Liver (tissue), 9 donors: Measurements from ENCODE around the gene CCND1. TPM values are rescaled to one million over a fixed set of nuclear protein-coding genes. Genes with fewer than 3 reads are reported as not detected.

Experiments
- DNase-seq: peaks from one replicate; pipeline ENCODE4 v3.0.0-alpha.2; 2017; ENCODE audit warnings: low spot score
- H3K27ac ChIP-seq, 2 donors: one replicate each; pipeline ENCODE4 v1.7.0; 2013; ENCODE audit warnings: inconsistent platforms in 2 of 2, low read length in 2 of 2, control low read depth in 1 of 2, low read depth in 1 of 2, mild to moderate bottlenecking in 1 of 2
- H3K27me3 ChIP-seq, 4 donors: one replicate each; pipeline versions ENCODE4 v1.6.1 to v1.7.0; 2013; ENCODE audit warnings: low read length in 3 of 4, inconsistent platforms in 1 of 4, mild to moderate bottlenecking in 1 of 4, moderate library complexity in 1 of 4; ENCODE audit not compliant: control insufficient read depth in 4 of 4, insufficient read depth in 4 of 4
- H3K36me3 ChIP-seq, 4 donors: one replicate each; pipeline versions ENCODE4 v1.6.1 to v1.7.0; 2013; ENCODE audit warnings: low read length in 3 of 4, mild to moderate bottlenecking in 3 of 4, low read depth in 1 of 4, moderate library complexity in 1 of 4; ENCODE audit not compliant: control insufficient read depth in 4 of 4, insufficient read depth in 3 of 4
- H3K4me1 ChIP-seq, 4 donors: one replicate each; pipeline versions ENCODE4 v1.6.1 to v1.7.0; 2013; ENCODE audit warnings: low read length in 3 of 4, mild to moderate bottlenecking in 3 of 4, moderate library complexity in 1 of 4; ENCODE audit not compliant: control insufficient read depth in 4 of 4, insufficient read depth in 4 of 4
- H3K4me3 ChIP-seq, 3 donors: one replicate each; pipeline versions ENCODE4 v1.6.1 to v1.7.0; 2013; ENCODE audit warnings: low read length in 3 of 3, control low read depth in 1 of 3, low read depth in 1 of 3, mild to moderate bottlenecking in 1 of 3
- H3K9ac ChIP-seq, 2 donors: one replicate each; pipeline ENCODE4 v1.7.0; 2013; ENCODE audit warnings: low read length in 2 of 2, mild to moderate bottlenecking in 2 of 2, moderate library complexity in 2 of 2, control low read depth in 1 of 2, low read depth in 1 of 2
- H3K9me3 ChIP-seq, 4 donors: one replicate each; pipeline versions ENCODE4 v1.6.1 to v1.7.0; 2013; ENCODE audit warnings: low read length in 3 of 4; ENCODE audit not compliant: control insufficient read depth in 4 of 4
- EGR1 ChIP-seq, 2 donors: IDR thresholded peaks; 2 replicates each; pipeline ENCODE4 v1.6.1; 2016 to 2018; ENCODE audit warnings: antibody characterized with exemption in 2 of 2, low read depth in 2 of 2
- FOXA1 ChIP-seq: IDR thresholded peaks from 2 replicates; pipeline ENCODE4 v1.6.1; 2016; ENCODE audit warnings: antibody characterized with exemption
- FOXA2 ChIP-seq: IDR thresholded peaks from 2 replicates; pipeline ENCODE4 v1.6.1; 2016; ENCODE audit warnings: antibody characterized with exemption
- GABPA ChIP-seq, 2 donors: IDR thresholded peaks in 1 of 2; conservative IDR thresholded peaks in 1 of 2; 2 replicates each; pipeline ENCODE4 v1.6.1; 2016; ENCODE audit warnings: antibody characterized with exemption in 2 of 2, mild to moderate bottlenecking in 1 of 2, moderate library complexity in 1 of 2
- HNF4A ChIP-seq, 2 donors: conservative IDR thresholded peaks; 2 replicates each; pipeline ENCODE4 v1.6.1; 2016; ENCODE audit warnings: antibody characterized with exemption in 2 of 2, mild to moderate bottlenecking in 2 of 2
- HNF4G ChIP-seq: IDR thresholded peaks from 2 replicates; pipeline ENCODE4 v1.6.1; 2016; ENCODE audit warnings: antibody characterized with exemption
- JUND ChIP-seq, 2 donors: IDR thresholded peaks; 2 replicates each; pipeline ENCODE4 v1.6.1; 2016; ENCODE audit warnings: antibody characterized with exemption in 2 of 2
- NR2F2 ChIP-seq: IDR thresholded peaks from 2 replicates; pipeline ENCODE4 v1.6.1; 2016; ENCODE audit warnings: antibody characterized with exemption
- RAD21 ChIP-seq, 2 donors: IDR thresholded peaks; 2 replicates each; pipeline ENCODE4 v1.6.1; 2016; ENCODE audit warnings: antibody characterized with exemption in 2 of 2, mild to moderate bottlenecking in 2 of 2
- RXRA ChIP-seq, 2 donors: IDR thresholded peaks; 2 replicates each; pipeline ENCODE4 v1.6.1; 2017 to 2018; ENCODE audit warnings: antibody characterized with exemption in 2 of 2, mild to moderate bottlenecking in 1 of 2
- SP1 ChIP-seq: IDR thresholded peaks from 2 replicates; pipeline ENCODE4 v1.6.1; 2018; ENCODE audit warnings: antibody characterized with exemption, mild to moderate bottlenecking
- TAF1 ChIP-seq: conservative IDR thresholded peaks from 2 replicates; pipeline ENCODE4 v1.6.1; 2016; ENCODE audit warnings: antibody characterized with exemption, mild to moderate bottlenecking
- YY1 ChIP-seq: IDR thresholded peaks from 2 replicates; pipeline ENCODE4 v1.6.1; 2016; ENCODE audit warnings: antibody characterized with exemption, mild to moderate bottlenecking
- WGBS: extraction: QIAGEN DNeasy Blood & Tissue Kit; methylation state at CpG from one replicate; pipeline ENCODE4 v1.1.7; 2013; 5-methylcytosine and 5-hydroxymethylcytosine counted together
- polyA plus RNA-seq, 2 donors: library from polyadenylated mRNA; stranded (reverse) in 1 of 2; unstranded in 1 of 2; fragments of 200-250 nt in 1 of 2; fragments of >200 nt in 1 of 2; fragmentation: Nextera tagmentation in 1 of 2; extraction: Ambion mirVana in 1 of 2; gene quantifications; one replicate each; pipeline versions ENCODE4 v1.2.1 to v1.2.3, GENCODE V29; 2013 to 2015
- total RNA-seq, 2 donors: library from RNA; depleted of rRNA; stranded (reverse); fragments of >200 nt; gene quantifications; one replicate each; pipeline ENCODE4 v1.2.3, GENCODE V29; 2014
- TF ChIP-seq, protein P1 (sequence below): IDR thresholded peaks from 2 replicates; pipeline ENCODE4 v1.6.1; 2016; ENCODE audit warnings: antibody characterized with exemption
- TF ChIP-seq, protein P2 (sequence below): IDR thresholded peaks from 2 replicates; pipeline ENCODE4 v1.6.1; 2016; ENCODE audit warnings: antibody characterized with exemption, mild to moderate bottlenecking
- TF ChIP-seq, protein P3 (sequence below): IDR thresholded peaks from 2 replicates; pipeline ENCODE4 v1.6.1; 2016; ENCODE audit warnings: antibody characterized with exemption
- TF ChIP-seq, protein P4 (sequence below): fragments of 150-350 bp; IDR thresholded peaks from 2 replicates; pipeline ENCODE4 v1.5.1; 2017; ENCODE audit warnings: improper control_type of control experiment, low read depth, low read length; ENCODE audit not compliant: missing input control
- TF ChIP-seq, protein P5 (sequence below): IDR thresholded peaks from 2 replicates; pipeline ENCODE4 v1.6.1; 2016; ENCODE audit warnings: antibody characterized with exemption
- donor health status: healthy.
- donor health status: healthy.
- donor health status: healthy.
- donor health status: healthy.
- donor health status: healthy.

CCND1 gene
- total and polyA plus RNA-seq, 4 donors: 28.9 to 100 (median 53.3) TPM

DNA sequence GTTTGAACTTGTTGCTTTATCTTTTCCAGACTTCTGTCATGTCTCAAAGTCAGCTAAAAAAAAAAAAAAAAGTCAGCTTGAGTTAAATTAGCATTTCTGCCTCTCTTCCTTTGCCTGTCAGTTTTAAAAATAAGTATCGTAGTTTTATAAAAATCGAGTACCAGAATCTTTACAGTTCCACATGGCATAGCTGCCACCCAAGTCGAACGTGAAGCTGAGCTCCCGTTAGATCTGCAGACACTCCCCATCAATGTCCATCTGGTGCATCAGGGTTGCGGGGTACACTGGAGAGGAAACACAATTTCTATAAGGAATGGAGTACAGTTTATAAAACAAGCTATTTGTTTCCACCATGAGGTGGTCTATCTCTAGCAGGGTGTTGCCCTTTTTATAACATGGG, 41.0 kb upstream of the CCND1 start:
- WGBS: 92% methylated on average over 6 of the region's 6 CpGs
- H3K9ac ChIP-seq: no peak overlapping the region
- H3K27ac ChIP-seq: no peak overlapping the region
- no peaks in the 10 kb centered on the region for H3K36me3 ChIP-seq
- H3K4me3 ChIP-seq: no peak overlapping the region
- DNase-seq: no peak
- no peaks in the 10 kb centered on the region for H3K4me1 ChIP-seq
- no peak for TF ChIP-seq JUND (IDR thresholded peaks at IDR 0.05)
- TF ChIP-seq, protein P1, sequence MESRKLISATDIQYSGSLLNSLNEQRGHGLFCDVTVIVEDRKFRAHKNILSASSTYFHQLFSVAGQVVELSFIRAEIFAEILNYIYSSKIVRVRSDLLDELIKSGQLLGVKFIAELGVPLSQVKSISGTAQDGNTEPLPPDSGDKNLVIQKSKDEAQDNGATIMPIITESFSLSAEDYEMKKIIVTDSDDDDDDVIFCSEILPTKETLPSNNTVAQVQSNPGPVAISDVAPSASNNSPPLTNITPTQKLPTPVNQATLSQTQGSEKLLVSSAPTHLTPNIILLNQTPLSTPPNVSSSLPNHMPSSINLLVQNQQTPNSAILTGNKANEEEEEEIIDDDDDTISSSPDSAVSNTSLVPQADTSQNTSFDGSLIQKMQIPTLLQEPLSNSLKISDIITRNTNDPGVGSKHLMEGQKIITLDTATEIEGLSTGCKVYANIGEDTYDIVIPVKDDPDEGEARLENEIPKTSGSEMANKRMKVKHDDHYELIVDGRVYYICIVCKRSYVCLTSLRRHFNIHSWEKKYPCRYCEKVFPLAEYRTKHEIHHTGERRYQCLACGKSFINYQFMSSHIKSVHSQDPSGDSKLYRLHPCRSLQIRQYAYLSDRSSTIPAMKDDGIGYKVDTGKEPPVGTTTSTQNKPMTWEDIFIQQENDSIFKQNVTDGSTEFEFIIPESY: no peak
- no peak for TF ChIP-seq RAD21 (IDR thresholded peaks at IDR 0.05)
- TF ChIP-seq HNF4G: no peak
- no peak for TF ChIP-seq EGR1 (IDR thresholded peaks at IDR 0.05; ENCODE audit: low read depth in 2 of 2)
- TF ChIP-seq FOXA2: no peak
- no peak for TF ChIP-seq RXRA (IDR thresholded peaks at IDR 0.05)
- TF ChIP-seq, protein P2, sequence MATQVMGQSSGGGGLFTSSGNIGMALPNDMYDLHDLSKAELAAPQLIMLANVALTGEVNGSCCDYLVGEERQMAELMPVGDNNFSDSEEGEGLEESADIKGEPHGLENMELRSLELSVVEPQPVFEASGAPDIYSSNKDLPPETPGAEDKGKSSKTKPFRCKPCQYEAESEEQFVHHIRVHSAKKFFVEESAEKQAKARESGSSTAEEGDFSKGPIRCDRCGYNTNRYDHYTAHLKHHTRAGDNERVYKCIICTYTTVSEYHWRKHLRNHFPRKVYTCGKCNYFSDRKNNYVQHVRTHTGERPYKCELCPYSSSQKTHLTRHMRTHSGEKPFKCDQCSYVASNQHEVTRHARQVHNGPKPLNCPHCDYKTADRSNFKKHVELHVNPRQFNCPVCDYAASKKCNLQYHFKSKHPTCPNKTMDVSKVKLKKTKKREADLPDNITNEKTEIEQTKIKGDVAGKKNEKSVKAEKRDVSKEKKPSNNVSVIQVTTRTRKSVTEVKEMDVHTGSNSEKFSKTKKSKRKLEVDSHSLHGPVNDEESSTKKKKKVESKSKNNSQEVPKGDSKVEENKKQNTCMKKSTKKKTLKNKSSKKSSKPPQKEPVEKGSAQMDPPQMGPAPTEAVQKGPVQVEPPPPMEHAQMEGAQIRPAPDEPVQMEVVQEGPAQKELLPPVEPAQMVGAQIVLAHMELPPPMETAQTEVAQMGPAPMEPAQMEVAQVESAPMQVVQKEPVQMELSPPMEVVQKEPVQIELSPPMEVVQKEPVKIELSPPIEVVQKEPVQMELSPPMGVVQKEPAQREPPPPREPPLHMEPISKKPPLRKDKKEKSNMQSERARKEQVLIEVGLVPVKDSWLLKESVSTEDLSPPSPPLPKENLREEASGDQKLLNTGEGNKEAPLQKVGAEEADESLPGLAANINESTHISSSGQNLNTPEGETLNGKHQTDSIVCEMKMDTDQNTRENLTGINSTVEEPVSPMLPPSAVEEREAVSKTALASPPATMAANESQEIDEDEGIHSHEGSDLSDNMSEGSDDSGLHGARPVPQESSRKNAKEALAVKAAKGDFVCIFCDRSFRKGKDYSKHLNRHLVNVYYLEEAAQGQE: no peak
- no peak for TF ChIP-seq NR2F2
- no peak for TF ChIP-seq HNF4A (conservative IDR thresholded peaks at IDR 0.05)
- TF ChIP-seq YY1: no peak
- TF ChIP-seq FOXA1: no peak
- no peak for TF ChIP-seq SP1
- TF ChIP-seq, protein P3, sequence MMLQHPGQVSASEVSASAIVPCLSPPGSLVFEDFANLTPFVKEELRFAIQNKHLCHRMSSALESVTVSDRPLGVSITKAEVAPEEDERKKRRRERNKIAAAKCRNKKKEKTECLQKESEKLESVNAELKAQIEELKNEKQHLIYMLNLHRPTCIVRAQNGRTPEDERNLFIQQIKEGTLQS: no peak
- TF ChIP-seq, protein P4, sequence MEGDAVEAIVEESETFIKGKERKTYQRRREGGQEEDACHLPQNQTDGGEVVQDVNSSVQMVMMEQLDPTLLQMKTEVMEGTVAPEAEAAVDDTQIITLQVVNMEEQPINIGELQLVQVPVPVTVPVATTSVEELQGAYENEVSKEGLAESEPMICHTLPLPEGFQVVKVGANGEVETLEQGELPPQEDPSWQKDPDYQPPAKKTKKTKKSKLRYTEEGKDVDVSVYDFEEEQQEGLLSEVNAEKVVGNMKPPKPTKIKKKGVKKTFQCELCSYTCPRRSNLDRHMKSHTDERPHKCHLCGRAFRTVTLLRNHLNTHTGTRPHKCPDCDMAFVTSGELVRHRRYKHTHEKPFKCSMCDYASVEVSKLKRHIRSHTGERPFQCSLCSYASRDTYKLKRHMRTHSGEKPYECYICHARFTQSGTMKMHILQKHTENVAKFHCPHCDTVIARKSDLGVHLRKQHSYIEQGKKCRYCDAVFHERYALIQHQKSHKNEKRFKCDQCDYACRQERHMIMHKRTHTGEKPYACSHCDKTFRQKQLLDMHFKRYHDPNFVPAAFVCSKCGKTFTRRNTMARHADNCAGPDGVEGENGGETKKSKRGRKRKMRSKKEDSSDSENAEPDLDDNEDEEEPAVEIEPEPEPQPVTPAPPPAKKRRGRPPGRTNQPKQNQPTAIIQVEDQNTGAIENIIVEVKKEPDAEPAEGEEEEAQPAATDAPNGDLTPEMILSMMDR: no peak
- TF ChIP-seq, protein P5, sequence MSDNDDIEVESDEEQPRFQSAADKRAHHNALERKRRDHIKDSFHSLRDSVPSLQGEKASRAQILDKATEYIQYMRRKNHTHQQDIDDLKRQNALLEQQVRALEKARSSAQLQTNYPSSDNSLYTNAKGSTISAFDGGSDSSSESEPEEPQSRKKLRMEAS: no peak
- no peak for TF ChIP-seq GABPA (IDR thresholded peaks at IDR 0.05 in 1 of 2, conservative IDR thresholded peaks at IDR 0.05 in 1 of 2)
- no peak for TF ChIP-seq TAF1
- H3K27me3 ChIP-seq: no peaks in the 10 kb centered on the region
- H3K9me3 ChIP-seq: no peaks in the 10 kb centered on the region
